ENCODE data around the gene NMNAT3. TPM values are rescaled to one million over a fixed set of nuclear protein-coding genes. Genes with fewer than 3 reads are reported as not detected.

Gene NMNAT3
- 1.5 and 1.8 TPM in 2 replicates for total RNA-seq (ENCODE audit: low replicate concordance)

- no peak for TF ChIP-seq CTCF (IDR thresholded peaks at IDR 0.05; ENCODE audit: insufficient read depth, low read length)
- DNase-seq (ENCODE audit: low read depth) = peak; percentile 24
- peak within 1 kb of the TSS; percentile 60 for H3K4me3 ChIP-seq (ENCODE audit: low read depth, low read length)
Measured at GRCh38 chr3:139677388-139678155, at the start of gene NMNAT3. TSS of gene NMNAT3 (minus strand) at chr3:139677972. CDS start at chr3:139627724, 50,248 bp downstream.

- DNase-seq (ENCODE audit: low read depth) = no peak
- TF ChIP-seq CTCF (IDR thresholded peaks at IDR 0.05; ENCODE audit: insufficient read depth, low read length) = no peak
- H3K4me3 ChIP-seq (ENCODE audit: low read depth, low read length) = no peak overlapping the region
Measured at GRCh38 chr3:139721370-139721769, 43.6 kb upstream of the NMNAT3 start.

DNA sequence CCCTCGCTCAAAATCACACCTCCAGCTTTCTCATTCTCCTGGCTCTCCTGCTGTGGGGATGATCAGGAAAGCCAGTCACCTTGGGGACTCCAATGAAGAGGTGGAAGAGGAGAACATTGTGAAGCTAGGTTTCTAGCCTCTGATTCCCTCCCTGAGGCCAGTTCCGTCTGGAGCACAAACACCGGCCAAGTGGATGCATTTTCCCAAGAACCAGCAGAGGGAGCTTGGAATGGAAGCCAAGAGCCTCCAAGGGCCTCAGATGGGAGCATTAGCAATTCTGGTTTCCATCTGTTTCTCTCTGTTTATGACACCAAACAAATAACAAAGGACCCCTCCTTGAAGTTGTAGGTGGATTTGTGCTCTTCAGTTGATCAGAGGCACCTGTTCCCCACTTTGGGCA, 40.6 kb upstream of the NMNAT3 start:
- H3K4me3 ChIP-seq (ENCODE audit: low read depth, low read length) = no peak overlapping the region
- DNase-seq (ENCODE audit: low read depth) = peak; percentile 45
- peak; percentile 70 for TF ChIP-seq CTCF (IDR thresholded peaks at IDR 0.05; ENCODE audit: insufficient read depth, low read length)

DNA sequence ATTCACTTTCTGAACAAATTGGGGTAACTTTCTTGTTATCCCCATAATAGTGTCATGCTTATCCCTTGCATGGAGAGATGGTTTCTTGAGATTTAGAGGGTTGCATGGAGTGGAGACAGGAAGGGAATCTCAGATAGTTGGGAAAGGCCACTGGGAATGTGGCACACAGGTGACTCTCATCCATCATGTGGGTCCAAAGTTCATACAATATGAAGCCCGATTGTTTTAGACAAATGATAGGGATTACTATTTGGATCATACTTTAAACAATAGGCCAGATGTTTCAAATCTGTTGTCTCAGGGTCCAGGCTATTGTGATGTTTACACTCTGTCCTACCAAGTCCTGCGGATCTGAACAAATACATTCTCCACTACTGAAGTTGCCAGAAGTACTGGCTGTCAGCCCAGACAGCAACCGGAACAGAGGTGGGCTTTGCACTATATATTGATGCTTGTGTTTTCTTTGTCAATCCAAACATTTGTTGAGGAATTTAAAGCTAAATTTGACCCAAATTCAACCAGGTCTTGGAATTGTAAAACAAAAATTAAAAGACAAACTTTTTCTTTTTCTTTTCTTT, 39.2 kb upstream of the NMNAT3 start:
- DNase-seq (ENCODE audit: low read depth) = no peak
- no peak for TF ChIP-seq CTCF (IDR thresholded peaks at IDR 0.05; ENCODE audit: insufficient read depth, low read length)

DNA sequence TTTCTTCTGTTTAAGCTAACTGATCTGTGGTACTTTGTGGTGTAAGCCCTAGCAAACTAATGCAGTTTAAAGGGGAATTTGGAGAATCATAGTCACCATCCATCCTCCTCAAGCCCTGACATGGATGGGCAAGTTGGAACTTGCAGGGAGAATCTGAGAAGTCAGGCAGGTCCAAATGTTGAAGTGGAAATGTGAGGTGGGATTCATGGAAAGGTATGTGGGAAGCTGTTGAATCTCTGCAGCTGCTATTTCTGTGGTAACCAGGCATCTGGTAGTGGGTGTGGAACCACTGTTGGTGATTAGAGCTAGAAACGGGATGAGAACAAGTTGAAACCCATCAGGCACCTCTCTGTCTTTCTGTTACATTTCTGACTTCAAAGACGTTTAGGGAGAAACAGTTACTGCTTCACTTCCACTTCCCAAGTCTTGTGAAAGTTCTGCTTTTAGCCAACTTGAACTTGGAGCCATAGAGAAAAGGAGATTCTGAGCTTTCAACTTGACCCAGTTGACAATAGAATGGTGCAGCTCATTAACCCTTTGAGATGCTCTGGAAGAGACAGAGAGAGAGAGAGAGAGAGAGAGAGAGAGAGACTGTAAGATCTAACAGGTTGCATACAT, 38.1 kb upstream of the NMNAT3 start:
- TF ChIP-seq CTCF (IDR thresholded peaks at IDR 0.05; ENCODE audit: insufficient read depth, low read length) = no peak
- no peak overlapping the region for H3K4me3 ChIP-seq (ENCODE audit: low read depth, low read length)
- DNase-seq (ENCODE audit: low read depth) = no peak

More for the DNA sequence above, 39.2 kb upstream of the NMNAT3 start:
- no peak overlapping the region for H3K4me3 ChIP-seq (ENCODE audit: low read depth, low read length)

DNA sequence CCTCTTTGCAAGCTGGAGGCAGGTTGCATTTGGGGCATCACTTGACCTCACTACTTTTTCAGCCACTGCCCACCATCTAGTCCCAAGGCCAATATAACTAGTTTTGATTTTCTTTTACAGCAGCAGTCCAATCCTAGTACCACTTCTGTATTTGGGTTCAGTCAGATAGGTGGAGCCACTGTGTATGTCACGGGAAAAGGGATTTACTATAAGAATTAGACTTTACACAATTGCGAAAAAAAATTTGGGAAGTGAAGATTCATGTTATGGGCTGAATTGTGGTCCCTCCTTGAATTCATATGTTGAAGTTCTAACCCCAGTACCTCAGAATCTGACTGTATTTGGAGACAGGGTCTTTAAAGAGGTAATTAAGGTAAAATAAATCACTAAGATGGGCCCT, 37.4 kb upstream of the NMNAT3 start:
- TF ChIP-seq CTCF (IDR thresholded peaks at IDR 0.05; ENCODE audit: insufficient read depth, low read length) = no peak
- no peak for DNase-seq (ENCODE audit: low read depth)
- no peak overlapping the region for H3K4me3 ChIP-seq (ENCODE audit: low read depth, low read length)

Data from fibroblast of the aortic adventitia (primary cell).